Muscle layer of duodenum (tissue), 2 donors: ENCODE data around the gene CEP44.

Experiments
- H3K27ac ChIP-seq: one replicate; pipeline ENCODE4 v1.7.0; 2013; ENCODE audit warnings: mild to moderate bottlenecking, low read length
- H3K27me3 ChIP-seq: one replicate; pipeline ENCODE4 v1.7.0; 2013; ENCODE audit warnings: low read depth, mild to moderate bottlenecking, control low read depth, low read length
- H3K36me3 ChIP-seq, 2 donors: one replicate each; pipeline ENCODE4 v1.7.0; 2013; ENCODE audit warnings: low read length in 2 of 2, control low read depth in 1 of 2, mild to moderate bottlenecking in 1 of 2; ENCODE audit not compliant: insufficient read depth in 2 of 2, control insufficient read depth in 1 of 2
- H3K4me1 ChIP-seq, 2 donors: one replicate each; pipeline ENCODE4 v1.7.0; 2013; ENCODE audit warnings: low read length in 2 of 2, mild to moderate bottlenecking in 2 of 2, control low read depth in 1 of 2, moderate library complexity in 1 of 2; ENCODE audit not compliant: insufficient read depth in 2 of 2, control insufficient read depth in 1 of 2
- H3K4me3 ChIP-seq, 2 donors: one replicate each; pipeline ENCODE4 v1.7.0; 2013; ENCODE audit warnings: low read length in 2 of 2, low read depth in 1 of 2, mild to moderate bottlenecking in 1 of 2
- H3K9me3 ChIP-seq, 2 donors: one replicate each; pipeline ENCODE4 v1.7.0; 2013; ENCODE audit warnings: low read length in 2 of 2, control low read depth in 1 of 2, mild to moderate bottlenecking in 1 of 2; ENCODE audit not compliant: control insufficient read depth in 1 of 2
- donor health status: healthy.

Gene CEP44

GRCh38 chr4:174283507-174284471, at the start of gene CEP44, which contains the start of gene FBXO8:
CEP44 (plus strand) TSS chr4:174283911; CDS start chr4:174299122, 15,211 bp downstream.
FBXO8 (minus strand) TSS chr4:174283667; CDS start chr4:174263092, 20,575 bp downstream.
- Histone ChIP-seq H3K27me3 (no peaks in the 10 kb centered on the region), H3K36me3 (no peaks in the 10 kb centered on the region), H3K9me3 (no peaks in the 10 kb centered on the region), H3K4me3 (peak within 1 kb of the TSS; percentile 75 to 97), H3K4me1 (peaks cover 11 to 27% of the 10 kb centered on the region in 2 donors), H3K27ac (peak within 1 kb of the TSS; percentile 100)

- Histone ChIP-seq H3K9me3 (no peaks in the 10 kb centered on the region), H3K27ac (no peak overlapping the region), H3K36me3 (peaks cover 10 to 11% of the 10 kb centered on the region in 2 donors), H3K27me3 (no peaks in the 10 kb centered on the region), H3K4me3 (no peak overlapping the region), H3K4me1 (no peaks in the 10 kb centered on the region)
Observed at GRCh38 chr4:174236359-174236758, 47.4 kb upstream of the CEP44 start.

- Histone ChIP-seq H3K9me3 (no peaks in the 10 kb centered on the region), H3K36me3 (peaks cover 8 to 10% of the 10 kb centered on the region in 2 donors), H3K27ac (no peak overlapping the region), H3K27me3 (no peaks in the 10 kb centered on the region), H3K4me1 (no peaks in the 10 kb centered on the region), H3K4me3 (no peak overlapping the region)
Observed at GRCh38 chr4:174241162-174241561, 42.5 kb upstream of the CEP44 start.

- peaks cover 0 to 5% of the 10 kb centered on the region in 2 donors for H3K36me3 ChIP-seq
- no peaks in the 10 kb centered on the region for H3K27me3 ChIP-seq
- peaks cover 0 to 8% of the 10 kb centered on the region in 2 donors for H3K4me1 ChIP-seq
- no peak overlapping the region for H3K4me3 ChIP-seq
- no peaks in the 10 kb centered on the region for H3K9me3 ChIP-seq
- H3K27ac ChIP-seq: no peak overlapping the region
Observed at GRCh38 chr4:174244441-174244840, 39.3 kb upstream of the CEP44 start.

- H3K4me1 ChIP-seq: peaks cover 0 to 8% of the 10 kb centered on the region in 2 donors
- H3K4me3 ChIP-seq: no peak overlapping the region
- no peaks in the 10 kb centered on the region for H3K27me3 ChIP-seq
- H3K9me3 ChIP-seq: no peaks in the 10 kb centered on the region
- H3K36me3 ChIP-seq: peaks cover 0 to under 1% of the 10 kb centered on the region in 2 donors
- H3K27ac ChIP-seq: no peak overlapping the region
Observed at GRCh38 chr4:174245714-174246113, 38.0 kb upstream of the CEP44 start.

- peaks cover 0 to 8% of the 10 kb centered on the region in 2 donors for H3K4me1 ChIP-seq
- H3K36me3 ChIP-seq: no peaks in the 10 kb centered on the region
- H3K9me3 ChIP-seq: no peaks in the 10 kb centered on the region
- no peaks in the 10 kb centered on the region for H3K27me3 ChIP-seq
- no peak overlapping the region for H3K4me3 ChIP-seq
- no peak overlapping the region for H3K27ac ChIP-seq
Observed at GRCh38 chr4:174248407-174248806, 35.3 kb upstream of the CEP44 start.

- H3K36me3 ChIP-seq: peaks cover 0 to 2% of the 10 kb centered on the region in 2 donors
Observed at GRCh38 chr4:174252412-174252811, 31.3 kb upstream of the CEP44 start.

GRCh38 chr4:174254613-174255012, 29.1 kb upstream of the CEP44 start:
- no peak overlapping the region for H3K4me3 ChIP-seq
- H3K27me3 ChIP-seq: no peaks in the 10 kb centered on the region
- peaks cover 0 to 5% of the 10 kb centered on the region in 2 donors for H3K36me3 ChIP-seq
- H3K4me1 ChIP-seq: peaks cover 0 to 13% of the 10 kb centered on the region in 2 donors
- H3K27ac ChIP-seq: no peak overlapping the region
- no peaks in the 10 kb centered on the region for H3K9me3 ChIP-seq

More at GRCh38 chr4:174252412-174252811, 31.3 kb upstream of the CEP44 start:
- Histone ChIP-seq H3K4me3 (no peak overlapping the region), H3K4me1 (peaks cover 0 to 22% of the 10 kb centered on the region in 2 donors), H3K9me3 (no peaks in the 10 kb centered on the region), H3K27ac (no peak overlapping the region), H3K27me3 (no peaks in the 10 kb centered on the region)

DNA sequence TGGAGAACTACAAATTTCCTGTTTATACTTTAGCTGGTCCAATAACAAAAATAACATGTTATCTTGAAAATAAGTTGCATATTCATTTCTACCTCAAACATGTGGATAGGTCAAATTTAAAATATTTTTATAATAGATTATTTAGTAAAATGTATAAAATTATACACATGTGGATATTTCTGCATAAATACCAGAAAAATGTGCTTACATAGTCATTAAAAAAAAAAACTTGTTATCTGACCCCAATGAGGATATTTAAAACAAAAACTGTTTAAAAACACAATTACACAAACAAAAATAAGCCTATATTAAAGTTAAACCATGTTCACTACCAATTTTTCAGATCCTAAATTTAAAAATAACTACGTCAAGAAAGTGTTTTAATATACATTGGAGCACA, 28.3 kb upstream of the CEP44 start:
- Histone ChIP-seq H3K36me3 (peaks cover 0 to 5% of the 10 kb centered on the region in 2 donors), H3K27ac (no peak overlapping the region), H3K4me3 (no peak overlapping the region), H3K9me3 (no peaks in the 10 kb centered on the region), H3K27me3 (no peaks in the 10 kb centered on the region), H3K4me1 (peaks cover 0 to 13% of the 10 kb centered on the region in 2 donors)

GRCh38 chr4:174255786-174256185, 27.9 kb upstream of the CEP44 start:
- Histone ChIP-seq H3K27me3 (no peaks in the 10 kb centered on the region), H3K36me3 (peaks cover 0 to 5% of the 10 kb centered on the region in 2 donors), H3K4me1 (peaks cover 0 to 13% of the 10 kb centered on the region in 2 donors), H3K9me3 (no peaks in the 10 kb centered on the region), H3K4me3 (no peak overlapping the region), H3K27ac (no peak overlapping the region)

DNA sequence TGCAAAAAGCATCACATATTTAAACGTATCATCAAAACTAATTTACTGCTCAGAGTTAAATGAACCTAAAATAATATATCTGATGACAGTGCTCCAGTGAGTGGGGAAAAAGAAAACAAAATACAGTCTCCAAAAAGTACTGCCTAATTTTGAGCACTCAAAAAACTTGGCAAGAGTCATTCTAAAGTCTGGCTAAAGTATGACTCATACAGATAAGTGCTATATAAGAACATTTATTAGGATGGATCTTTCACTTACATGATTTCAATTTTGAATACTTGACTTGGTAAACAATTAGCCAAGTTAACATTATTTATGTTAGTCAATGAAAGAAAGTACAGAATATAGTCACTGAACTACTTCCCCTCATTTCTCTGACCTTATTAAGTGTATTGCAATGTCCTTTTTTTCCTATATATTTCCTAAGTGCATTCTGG, 27.4 kb upstream of the CEP44 start:
- H3K4me3 ChIP-seq: no peak overlapping the region
- H3K36me3 ChIP-seq: peaks cover 0 to 5% of the 10 kb centered on the region in 2 donors
- H3K27ac ChIP-seq: peak overlapping the region; percentile 19
- H3K4me1 ChIP-seq: peaks cover 0 to 13% of the 10 kb centered on the region in 2 donors
- no peaks in the 10 kb centered on the region for H3K27me3 ChIP-seq
- H3K9me3 ChIP-seq: no peaks in the 10 kb centered on the region
